IPS DF 4.7 (cell line): ENCODE measurements around the gene AOAH.

Experiments
- DNase-seq: peaks from one replicate; pipeline ENCODE4 v3.0.0-alpha.2; 2013; ENCODE audit warnings: low spot score; ENCODE audit errors: extremely low read depth

AOAH gene, protein sequence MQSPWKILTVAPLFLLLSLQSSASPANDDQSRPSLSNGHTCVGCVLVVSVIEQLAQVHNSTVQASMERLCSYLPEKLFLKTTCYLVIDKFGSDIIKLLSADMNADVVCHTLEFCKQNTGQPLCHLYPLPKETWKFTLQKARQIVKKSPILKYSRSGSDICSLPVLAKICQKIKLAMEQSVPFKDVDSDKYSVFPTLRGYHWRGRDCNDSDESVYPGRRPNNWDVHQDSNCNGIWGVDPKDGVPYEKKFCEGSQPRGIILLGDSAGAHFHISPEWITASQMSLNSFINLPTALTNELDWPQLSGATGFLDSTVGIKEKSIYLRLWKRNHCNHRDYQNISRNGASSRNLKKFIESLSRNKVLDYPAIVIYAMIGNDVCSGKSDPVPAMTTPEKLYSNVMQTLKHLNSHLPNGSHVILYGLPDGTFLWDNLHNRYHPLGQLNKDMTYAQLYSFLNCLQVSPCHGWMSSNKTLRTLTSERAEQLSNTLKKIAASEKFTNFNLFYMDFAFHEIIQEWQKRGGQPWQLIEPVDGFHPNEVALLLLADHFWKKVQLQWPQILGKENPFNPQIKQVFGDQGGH

DNA sequence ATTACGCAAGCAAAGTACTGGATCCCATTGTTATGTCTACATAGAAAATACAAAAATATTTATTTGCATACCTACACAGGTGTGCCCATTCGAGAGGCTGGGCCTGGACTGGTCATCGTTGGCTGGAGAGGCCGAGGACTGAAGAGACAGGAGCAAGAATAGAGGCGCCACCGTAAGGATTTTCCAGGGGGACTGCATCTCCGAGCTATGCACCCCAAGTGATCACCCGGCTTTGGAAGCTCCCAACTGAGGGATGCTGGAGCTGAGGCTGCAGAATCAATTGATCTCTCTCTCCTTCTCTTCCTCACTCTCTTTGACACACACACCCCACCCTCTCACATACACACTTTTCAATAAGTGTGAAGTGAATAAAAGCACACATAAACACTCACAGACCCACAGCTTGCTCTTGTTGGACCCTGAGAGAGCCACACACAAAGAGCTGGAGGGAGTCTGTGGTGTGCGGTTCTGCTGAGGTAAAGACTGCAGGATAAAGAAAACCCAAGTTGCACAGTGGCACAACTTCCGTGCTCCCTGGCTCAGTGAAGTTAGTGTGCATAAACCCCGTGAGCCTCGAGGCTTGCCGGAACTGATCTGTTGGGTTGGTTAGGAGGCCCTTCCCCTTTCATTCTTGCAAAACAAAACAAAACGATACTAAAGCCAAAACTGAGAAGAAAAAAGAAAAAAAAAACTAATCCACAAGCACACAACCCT is at the start of gene AOAH:
Gene AOAH (minus strand): TSS at position 544 of the 714 bp plus-strand sequence. CDS start 346 bp downstream, at position 198.
- DNase-seq = no peak

DNA sequence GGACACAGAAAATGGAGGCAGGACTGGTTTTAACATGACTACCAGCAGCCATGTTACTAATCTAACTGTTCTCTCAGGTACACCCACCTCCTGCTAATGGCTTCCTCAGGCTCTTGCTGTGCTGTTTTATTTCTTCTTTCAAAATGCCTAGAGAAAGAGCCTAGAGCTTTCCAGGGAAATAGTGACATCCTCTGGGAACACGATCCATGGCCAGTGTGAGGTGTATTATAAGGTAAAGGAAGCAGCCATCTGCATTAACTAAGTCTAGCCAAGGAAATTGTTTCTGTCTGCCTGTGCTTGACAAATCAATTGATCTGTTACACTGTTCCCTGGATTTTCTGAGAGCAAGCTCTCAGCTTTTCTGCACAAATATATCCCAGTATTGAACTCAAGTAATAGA is 42.2 kb upstream of the AOAH start:
- no peak for DNase-seq

DNA sequence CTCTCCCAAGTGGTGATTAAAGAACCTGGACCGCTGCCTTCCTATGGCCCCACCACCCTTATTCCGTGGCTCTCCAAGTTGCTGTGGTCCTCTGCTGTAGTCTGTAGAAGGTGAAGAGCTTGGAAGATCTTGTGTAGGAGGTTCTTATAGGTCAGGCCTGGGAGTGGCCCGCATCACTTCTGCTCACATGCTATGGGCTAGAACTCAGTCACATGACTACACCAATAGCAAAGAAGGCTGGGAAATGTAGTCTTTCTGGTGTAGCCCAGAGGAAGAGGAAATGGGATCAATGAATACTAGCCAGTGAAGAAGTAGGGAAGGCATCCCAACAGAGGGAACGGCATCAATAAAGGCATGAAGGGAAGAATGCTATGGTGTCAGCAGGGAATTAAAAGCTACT is 41.3 kb upstream of the AOAH start:
- DNase-seq = no peak

DNA sequence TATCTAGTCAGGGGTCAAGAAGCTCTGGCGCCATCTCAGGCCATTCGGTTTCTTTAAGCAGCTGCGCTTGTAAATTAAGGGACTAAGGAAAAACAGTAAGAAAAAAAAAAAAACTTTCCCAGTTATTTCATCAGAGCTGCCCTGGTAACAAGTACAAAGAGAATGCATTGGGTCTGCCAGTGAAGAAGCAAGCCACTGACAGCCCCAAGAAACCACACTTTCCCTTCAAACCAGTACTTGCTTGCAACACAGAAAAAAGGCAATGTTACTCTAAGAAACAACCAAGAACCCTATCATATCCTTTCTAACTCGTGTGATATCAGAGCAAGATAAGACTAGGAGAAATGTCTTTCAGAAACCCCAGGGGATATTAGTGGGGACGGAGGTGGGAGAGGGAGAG is 40.6 kb upstream of the AOAH start:
- DNase-seq = no peak

DNA sequence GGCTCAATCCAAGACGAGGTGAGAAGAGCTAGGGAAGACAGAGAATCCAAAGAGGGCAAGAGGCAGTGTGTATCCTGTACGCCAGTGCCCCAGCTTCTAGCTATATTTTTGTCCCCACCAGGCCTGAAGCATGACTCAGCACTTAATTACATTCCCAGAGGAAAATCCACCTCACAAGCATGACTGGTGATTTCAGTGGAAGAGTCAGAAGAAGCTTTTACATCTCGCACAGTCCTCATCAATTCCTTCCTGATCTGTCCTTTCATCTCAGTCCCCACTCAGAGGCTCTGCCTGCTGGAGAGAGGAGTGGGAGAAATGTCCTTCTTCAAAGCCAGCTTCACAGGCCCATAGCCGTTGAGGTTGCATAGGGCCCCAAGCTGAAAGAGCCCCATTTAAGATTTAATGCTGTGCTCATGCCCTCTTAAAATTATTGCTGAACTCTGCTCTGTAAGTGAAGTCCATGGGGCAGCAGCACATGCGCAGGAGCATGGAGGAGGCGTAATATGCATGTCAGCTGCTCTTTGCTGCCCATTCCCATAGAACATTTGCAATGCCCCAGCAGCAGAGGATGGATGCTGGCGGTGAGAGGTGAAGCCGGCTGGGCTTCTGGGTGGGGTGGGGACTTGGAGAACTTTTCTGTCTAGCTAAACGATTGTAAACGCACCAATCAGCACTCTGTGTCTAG is 39.0 kb upstream of the AOAH start:
- DNase-seq = no peak

DNA sequence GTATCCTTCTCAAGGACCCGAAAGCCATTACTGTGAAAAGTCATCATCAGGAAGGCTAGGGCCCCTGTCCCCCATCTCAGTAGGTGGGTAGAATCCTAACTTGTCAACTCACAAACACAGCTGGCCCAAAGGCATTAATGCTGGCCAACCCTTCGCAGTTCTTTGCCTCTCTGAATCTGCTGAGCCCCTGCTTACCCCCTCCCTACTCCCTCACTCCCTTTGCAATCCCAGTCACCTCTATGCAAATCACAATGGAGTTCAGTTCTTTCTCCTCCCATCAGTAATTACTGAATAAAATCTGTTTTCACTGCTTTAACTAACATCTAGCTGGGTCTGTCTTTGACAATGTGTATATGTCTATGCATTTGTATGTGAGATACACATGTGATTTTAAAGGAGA is 38.1 kb upstream of the AOAH start:
- no peak for DNase-seq

DNA sequence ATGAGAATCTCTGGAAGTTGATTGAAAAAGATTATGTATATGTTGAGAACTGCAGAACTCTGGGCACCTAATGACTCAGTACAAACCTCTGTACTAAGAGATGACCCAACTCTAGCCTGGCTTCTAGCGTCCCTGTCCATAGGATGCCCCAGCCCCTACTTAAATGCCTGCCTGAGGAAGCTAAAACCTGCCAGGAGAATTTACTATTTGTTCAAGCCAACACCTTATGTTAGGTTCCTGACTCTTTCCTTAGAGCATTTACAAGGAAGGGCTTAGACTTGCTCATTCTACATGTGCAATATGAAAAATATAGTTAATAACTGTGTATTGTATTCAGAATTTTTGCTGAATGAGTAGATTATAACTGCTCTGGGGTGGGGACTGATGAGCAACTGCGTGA is 37.5 kb upstream of the AOAH start:
- DNase-seq = no peak

DNA sequence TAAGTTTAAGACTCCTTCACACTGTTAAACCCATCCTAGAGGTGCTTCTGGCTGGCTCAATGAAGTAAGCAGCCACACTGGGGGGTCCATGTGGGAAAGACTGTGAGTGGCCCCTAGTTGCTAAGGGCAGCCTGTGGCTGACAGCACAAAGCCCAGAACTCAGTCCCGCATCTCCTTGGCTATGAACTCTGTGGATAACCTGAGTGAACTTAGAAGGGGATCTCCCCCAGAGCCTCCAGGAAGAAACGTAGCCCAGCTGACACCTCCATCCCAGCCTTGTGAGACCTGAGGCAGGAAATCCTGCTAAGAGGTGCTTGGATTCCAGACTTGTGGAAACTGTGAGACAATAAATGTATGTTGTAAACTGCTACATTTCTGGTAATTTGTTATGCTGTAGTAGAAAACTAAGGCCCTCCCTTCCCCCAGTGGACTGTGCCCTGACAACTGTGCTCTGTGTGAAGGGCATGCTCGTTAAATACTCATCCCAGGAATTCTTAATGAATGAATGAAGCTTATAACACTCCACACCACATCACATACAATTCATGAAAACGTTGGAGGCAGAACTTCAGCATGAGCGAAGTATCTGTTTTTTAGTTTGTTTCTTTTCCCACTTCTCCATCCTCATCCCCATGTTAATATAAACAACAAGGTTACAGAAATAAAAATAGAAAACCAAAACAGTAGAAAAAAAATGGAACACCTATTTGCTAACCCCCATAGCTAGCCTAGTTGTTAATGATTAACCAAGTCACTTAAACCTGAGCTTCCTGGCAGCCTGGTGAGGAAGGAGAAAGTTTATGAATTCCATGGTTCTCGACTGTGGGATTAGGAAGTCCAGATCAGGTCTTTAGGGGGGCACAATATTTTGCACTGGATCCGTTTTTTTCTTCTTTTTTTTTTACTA is 36.8 kb upstream of the AOAH start:
- DNase-seq = no peak

DNA sequence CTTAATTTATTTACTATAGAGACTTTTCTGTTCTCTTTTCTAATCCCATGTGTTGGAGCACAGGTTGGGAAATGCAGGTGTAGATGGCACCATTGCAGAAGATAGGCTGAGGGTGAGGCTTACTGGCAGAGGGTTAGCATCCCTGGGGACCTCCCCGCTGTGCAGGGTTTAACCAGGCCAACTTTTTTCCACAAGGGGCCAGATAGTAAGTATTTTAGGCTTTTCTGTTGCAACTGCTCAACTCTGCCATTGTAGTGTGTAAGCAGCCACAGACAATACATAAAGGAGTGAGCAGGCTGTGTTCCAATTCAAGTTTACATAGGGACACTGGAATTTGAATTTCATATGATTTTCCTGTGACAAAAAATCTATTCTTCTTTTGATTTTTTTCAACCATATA is 34.6 kb upstream of the AOAH start:
- no peak for DNase-seq

DNA sequence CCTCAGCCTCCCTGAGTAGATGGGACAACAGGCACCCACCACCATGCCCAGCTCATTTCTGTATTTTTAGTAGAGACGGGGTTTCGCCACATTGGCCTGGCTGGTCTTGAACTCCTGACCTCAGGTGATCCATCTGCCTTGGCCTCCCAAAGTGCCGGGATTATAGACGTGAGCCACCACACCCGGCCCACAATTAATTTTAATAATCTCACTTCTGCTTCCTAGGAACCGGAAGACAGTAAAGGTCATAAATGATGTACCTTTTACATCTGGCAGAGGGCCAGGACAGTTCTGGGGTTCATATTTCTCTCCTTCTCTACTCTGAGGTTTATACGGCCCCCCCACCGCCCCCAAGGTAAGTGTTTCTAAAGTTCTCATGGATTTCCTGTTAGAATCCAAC is 31.2 kb upstream of the AOAH start:
- no peak for DNase-seq

DNA sequence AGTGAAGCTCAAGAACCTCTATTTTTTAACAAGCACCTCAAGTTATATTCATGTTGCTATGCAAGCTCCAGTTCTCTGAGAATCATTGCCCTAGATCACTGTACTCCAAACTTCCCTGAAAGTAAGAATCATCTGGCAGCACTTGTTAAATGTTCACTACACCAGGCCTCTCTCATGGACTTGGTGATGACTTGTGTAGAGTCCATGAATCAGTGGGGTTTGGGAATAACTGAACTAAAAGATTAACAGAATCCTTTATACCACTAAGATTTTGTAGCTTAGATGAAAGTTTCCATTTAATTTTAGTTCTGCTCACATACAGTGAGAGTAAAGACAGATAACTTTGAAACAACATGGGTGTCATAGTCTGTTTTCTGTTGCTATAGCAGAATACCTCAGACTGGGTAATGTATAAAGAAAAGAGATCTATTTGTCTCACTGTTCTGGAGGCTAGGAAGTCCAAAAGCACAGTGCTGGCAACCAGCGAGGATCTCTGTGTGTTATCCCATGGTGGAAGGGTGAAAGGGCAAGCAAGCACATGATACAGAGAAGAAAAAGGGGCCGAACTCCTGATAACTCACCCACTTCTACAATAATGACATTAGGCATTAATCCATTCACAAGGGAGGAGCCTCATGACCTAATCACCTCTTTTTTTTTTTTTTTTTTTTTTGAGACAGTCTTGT is 27.9 kb upstream of the AOAH start:
- DNase-seq = no peak

DNA sequence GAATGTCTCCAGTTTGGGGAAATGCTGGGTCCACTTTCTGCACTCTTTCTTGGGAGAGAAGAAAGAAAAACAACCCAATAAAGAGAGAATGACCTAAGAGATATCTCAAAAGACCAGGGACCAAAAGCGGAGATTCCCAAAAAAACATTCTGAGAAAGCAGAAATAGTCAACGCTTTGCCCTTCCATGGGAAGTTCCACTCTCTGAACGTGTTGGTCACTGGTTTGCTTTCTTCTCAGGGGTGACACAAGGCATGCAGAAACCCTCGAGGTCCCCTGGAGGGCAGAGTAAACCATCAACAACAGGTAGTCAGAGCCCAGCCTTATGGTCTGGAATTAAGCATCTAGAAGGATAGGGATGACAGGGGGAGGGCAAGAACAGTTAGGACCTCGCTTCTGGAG is 26.2 kb upstream of the AOAH start:
- no peak for DNase-seq

DNA sequence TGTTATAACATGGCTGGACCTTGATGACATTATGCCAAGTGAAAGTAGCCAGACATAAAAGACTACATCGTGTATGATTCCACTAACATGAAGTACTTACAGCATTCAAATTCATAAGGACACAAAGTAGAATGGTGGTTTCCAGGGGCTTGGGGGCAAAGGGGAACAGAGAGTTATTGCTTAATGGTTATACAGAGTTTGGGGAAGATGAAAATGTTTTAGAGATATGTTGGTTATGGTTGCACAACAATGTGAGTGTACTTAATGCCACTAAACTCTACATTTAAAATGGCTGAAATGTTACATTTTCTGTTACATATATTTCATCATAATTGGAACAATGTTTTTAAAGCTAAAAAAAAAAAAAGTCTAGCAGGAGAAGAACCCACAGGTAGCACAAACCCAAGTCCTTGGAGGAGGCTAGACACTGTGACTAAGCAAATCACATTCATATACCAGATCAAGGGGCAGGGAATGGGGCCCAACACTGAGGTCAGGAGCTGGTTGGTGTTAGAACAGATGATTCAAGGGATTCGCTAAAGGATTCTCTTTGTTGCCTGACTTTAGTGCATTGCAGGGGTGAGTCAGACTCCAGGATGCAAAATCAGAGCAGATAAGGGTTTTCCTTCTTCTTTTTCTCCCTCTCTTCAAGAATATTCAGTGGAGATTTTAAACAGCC is 25.1 kb upstream of the AOAH start:
- no peak for DNase-seq

DNA sequence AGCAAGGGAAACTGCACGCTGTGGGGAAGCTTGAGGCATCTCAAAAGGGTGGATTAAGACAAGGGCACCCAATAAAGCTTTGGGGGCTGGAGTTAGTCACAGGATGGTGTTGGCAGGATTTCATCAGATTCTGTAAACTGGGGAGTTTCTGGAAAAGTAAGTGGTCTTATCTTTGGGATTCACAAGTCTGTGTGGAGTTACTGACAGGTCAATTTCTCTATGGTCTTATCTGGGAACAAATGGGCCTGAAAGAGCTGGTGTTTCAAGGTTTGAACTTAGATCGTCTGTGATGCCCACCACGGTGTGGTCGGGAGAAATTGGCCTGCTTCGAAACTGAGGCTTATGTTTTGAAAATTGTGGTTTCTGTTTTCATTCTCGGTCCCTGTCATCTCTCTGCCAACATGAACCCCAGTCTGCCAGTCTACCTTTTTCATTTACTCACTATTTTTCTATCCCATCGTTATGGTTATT is 23.8 kb upstream of the AOAH start:
- no peak for DNase-seq

DNA sequence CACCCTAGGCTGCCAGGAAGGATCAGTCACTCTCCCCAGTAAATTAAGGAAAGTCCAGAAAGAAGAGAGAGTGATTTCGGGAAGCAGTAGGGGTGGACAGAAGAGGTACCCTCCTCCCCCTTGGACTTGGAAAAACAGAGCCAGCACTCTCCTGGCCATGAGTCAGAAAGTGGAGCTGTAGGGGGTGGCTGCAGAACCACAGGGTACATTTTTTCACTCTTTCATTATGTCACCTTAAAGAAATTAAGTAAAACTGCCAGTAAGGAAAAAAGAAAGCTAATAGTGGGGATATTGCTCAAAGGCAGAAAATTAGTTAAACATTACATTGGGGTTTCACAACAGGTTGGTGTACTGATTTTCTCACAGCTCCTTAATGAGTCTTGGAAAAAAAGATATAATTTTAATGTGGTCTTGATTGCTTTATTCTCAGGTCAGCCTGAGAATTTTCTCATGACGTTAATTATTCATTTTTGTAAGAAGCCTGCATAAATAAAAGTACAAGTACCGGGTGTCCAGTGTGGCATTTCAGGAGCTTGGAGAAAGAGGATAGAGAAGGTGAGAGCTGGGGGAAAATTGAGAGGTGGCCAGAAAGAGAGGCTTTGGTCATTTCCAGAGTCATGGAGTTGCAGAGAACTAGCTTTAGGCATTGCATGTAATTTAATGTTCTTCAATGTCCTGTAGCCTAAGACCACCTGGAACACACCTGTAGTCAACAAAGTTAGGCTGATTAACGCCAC is 23.2 kb upstream of the AOAH start:
- DNase-seq = no peak

DNA sequence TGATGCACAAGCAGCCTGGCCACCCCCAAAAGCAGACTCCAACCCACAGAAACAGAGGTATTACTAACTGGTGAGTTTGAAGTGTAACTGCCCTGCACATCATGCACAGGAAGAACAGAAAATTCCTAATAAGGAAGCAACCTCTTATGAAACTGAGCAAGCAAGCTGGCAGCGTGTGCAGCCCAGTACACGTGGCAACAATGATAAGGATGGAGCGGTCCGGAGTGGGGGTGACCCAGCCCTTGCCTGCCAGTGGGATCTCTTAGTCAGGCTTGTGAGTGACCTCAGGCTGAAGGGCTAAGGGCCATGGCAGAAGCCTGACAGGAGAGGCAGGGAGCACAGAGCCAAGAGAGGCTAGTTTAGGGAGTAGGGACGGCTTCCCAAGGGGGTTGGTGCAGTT is 22.1 kb upstream of the AOAH start:
- DNase-seq = no peak

DNA sequence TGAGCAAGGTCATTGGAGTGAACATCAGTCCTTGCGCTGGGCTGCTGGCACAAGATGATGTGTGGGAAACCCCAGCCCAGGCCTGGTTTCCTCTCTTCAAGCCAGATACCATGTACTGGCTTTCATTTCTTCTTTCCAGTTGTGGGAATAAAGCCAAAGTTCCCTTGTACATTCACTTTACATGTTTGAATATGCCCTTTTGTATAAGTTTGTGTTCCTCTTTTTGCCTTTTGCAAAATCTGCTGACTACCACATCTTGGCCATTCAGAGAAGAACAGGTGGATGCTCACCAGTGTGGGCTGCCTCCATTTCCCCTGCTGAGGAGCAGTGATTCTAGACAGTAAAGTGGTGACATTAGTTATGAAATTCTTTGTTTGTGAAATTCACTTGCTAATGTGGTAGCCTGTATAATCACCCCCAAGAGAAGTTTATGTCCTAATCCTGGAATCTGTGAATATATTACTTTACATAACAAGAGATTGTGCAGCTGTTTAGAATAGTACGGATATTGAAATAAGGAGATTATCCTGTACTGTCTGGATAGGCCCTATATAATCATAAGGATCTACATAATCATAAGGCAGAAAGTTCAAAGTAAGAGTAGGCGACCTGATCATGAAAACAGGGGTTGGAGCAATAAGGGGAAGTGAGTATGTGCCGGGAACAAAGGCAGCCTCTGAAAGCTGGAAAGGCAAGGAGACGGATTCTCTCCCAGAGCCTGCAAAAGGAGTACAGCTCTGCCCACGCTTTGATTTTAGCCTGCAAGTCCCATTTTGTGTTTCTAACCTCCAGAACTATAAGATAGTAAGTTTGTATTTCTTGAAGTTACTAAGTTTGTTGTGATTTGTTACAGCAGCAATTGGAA is 18.8 kb upstream of the AOAH start:
- no peak for DNase-seq

DNA sequence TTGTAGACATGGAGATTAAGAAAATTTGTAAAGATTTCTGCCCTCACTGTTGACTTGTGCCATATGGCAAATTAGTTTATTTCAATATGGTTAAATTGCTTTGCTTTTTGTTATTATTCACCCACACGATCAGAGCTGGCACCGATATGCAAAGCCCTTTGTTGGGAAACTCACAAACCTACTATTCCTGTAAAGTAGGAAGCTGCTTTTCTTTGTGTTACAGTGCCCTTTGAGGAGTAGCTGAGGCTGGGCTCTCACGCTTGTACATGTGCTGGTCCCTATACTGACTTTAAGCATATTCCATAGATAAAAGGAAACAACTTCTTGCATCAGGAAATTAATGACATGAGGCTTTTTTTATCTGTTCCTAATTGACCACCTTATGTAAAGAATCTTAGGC is 17.6 kb upstream of the AOAH start:
- no peak for DNase-seq
